H1 (cell line): ENCODE data around the gene IL2.

ENCODE experiments used
- CBX5 ChIP-seq: fragments of 300-800, 300-1000 bp; sonication (generic); IDR thresholded peaks from 2 replicates; pipeline ENCODE4 v1.7.1; 2016; ENCODE audit warnings: antibody characterized with exemption, low read length, low read depth
- CHD1 ChIP-seq: IDR thresholded peaks from 2 replicates; pipeline ENCODE4 v1.6.1; 2012; ENCODE audit warnings: low read depth, low read length, improper control_type of control experiment
- CREB1 ChIP-seq: IDR thresholded peaks from 2 replicates; pipeline ENCODE4 v1.6.1; 2012; ENCODE audit warnings: inconsistent platforms
- CTCF ChIP-seq, 3 experiments: IDR thresholded peaks; 1 replicate in 2 of 3; 2 replicates in 1 of 3; pipeline versions ENCODE4 v1.5.1 to v1.6.1; 2011; ENCODE audit warnings: low read length in 3 of 3, mild to moderate bottlenecking in 3 of 3, inconsistent platforms in 2 of 3, low read depth in 1 of 3, moderate library complexity in 1 of 3; ENCODE audit not compliant: insufficient read depth in 1 of 3; ENCODE audit errors: control extremely low read depth in 1 of 3
- EZH2 ChIP-seq: fragments of 200-600 bp; sonication (generic); IDR thresholded peaks from 2 replicates; pipeline ENCODE4 v1.7.1; 2012; ENCODE audit warnings: low read depth, mild to moderate bottlenecking, moderate library complexity, low read length, inconsistent platforms; ENCODE audit not compliant: severe bottlenecking
- FOSL1 ChIP-seq: IDR thresholded peaks from 2 replicates; pipeline ENCODE4 v1.6.1; 2011; ENCODE audit warnings: mild to moderate bottlenecking, low read depth, low read length, moderate library complexity; ENCODE audit not compliant: insufficient read depth
- JUN ChIP-seq: IDR thresholded peaks from 2 replicates; pipeline ENCODE4 v1.6.1; 2011; ENCODE audit warnings: low read depth, mild to moderate bottlenecking, improper control_type of control experiment, low read length
- KDM1A ChIP-seq: fragments of 200-600, 300-600 bp; sonication (generic); IDR thresholded peaks from 2 replicates; pipeline ENCODE4 v1.7.1; 2016; ENCODE audit warnings: mild to moderate bottlenecking, low read length, borderline replicate concordance
- MAFK ChIP-seq: IDR thresholded peaks from 2 replicates; pipeline ENCODE4 v1.6.1; 2012; ENCODE audit warnings: low read depth, mild to moderate bottlenecking, improper control_type of control experiment, low read length
- POLR2A ChIP-seq, 2 experiments: IDR thresholded peaks; 1 replicate in 1 of 2; 2 replicates in 1 of 2; pipeline ENCODE4 v1.6.1; 2011; ENCODE audit warnings: low read depth in 2 of 2, low read length in 2 of 2, mild to moderate bottlenecking in 2 of 2; ENCODE audit errors: control extremely low read depth in 1 of 2
- RAD21 ChIP-seq, 2 experiments: IDR thresholded peaks in 1 of 2; conservative IDR thresholded peaks in 1 of 2; 2 replicates each; pipeline ENCODE4 v1.6.1; 2011; ENCODE audit warnings: low read depth in 2 of 2, low read length in 2 of 2, improper control_type of control experiment in 1 of 2, inconsistent platforms in 1 of 2, mild to moderate bottlenecking in 1 of 2, moderate library complexity in 1 of 2
- TEAD4 ChIP-seq: IDR thresholded peaks from 2 replicates; pipeline ENCODE4 v1.6.1; 2012; ENCODE audit warnings: low read depth, low read length, inconsistent platforms, mixed read lengths
- YY1 ChIP-seq: IDR thresholded peaks from 2 replicates; pipeline ENCODE4 v1.6.1; 2011; ENCODE audit warnings: low read depth, mild to moderate bottlenecking, low read length

GRCh38 chr4:122403861-122404260, 52.7 kb downstream of the IL2 start:
- TF ChIP-seq CBX5 (no peak), CTCF (IDR thresholded peaks at IDR 0.05; ENCODE audit: control extremely low read depth in 1 of 3, insufficient read depth in 1 of 3, low read depth in 1 of 3, low read length in 3 of 3) (no peak), JUN (no peak), POLR2A (IDR thresholded peaks at IDR 0.05; ENCODE audit: control extremely low read depth in 1 of 2, low read depth in 2 of 2, low read length in 2 of 2) (no peak), YY1 (no peak), CREB1 (no peak), EZH2 (no peak), RAD21 (IDR thresholded peaks at IDR 0.05 in 1 of 2, conservative IDR thresholded peaks at IDR 0.05 in 1 of 2; ENCODE audit: low read depth in 2 of 2, low read length in 2 of 2) (no peak), KDM1A (no peak), MAFK (no peak), CHD1 (no peak), FOSL1 (no peak), TEAD4 (no peak)
